Measurements from ENCODE around the gene OR5AC2.

- TF ChIP-seq EP300 (IDR thresholded peaks at IDR 0.05; ENCODE audit: borderline replicate concordance) (no peak), CREB1 (IDR thresholded peaks at IDR 0.05; ENCODE audit: low read depth) (no peak), MAX (IDR thresholded peaks at IDR 0.05) (no peak), EGR1 (IDR thresholded peaks at IDR 0.05) (no peak), FOXM1 (IDR thresholded peaks at IDR 0.05; ENCODE audit: borderline replicate concordance, low read depth) (no peak), REST (IDR thresholded peaks at IDR 0.05; ENCODE audit: low read depth) (no peak), NFIC (IDR thresholded peaks at IDR 0.05) (no peak), TAF1 (IDR thresholded peaks at IDR 0.05; ENCODE audit: low read depth) (no peak), ZBTB7A (IDR thresholded peaks at IDR 0.05; ENCODE audit: low read depth) (no peak)
Measured at GRCh38 chr3:98130421-98130820, 43.4 kb downstream of the OR5AC2 start, which contains the start of gene OR5H1.
